SU-DHL-6 (cell line): ENCODE results near the gene ZMYND11.

Source experiments
- EZH2phosphoT487 ChIP-seq: fragments of 200-600 bp; sonication (generic), shearing (Covaris generic); conservative IDR thresholded peaks from 2 replicates; pipeline ENCODE4 v1.6.1; 2018; ENCODE audit warnings: mild to moderate bottlenecking, antibody characterized with exemption, low read length, moderate library complexity, mixed read lengths
- TF ChIP-seq, protein P1 (sequence below): fragments of 200-600 bp; sonication (generic); IDR thresholded peaks from one replicate; pipeline ENCODE4 v1.5.1; 2017; ENCODE audit warnings: antibody characterized with exemption, mild to moderate bottlenecking, low read length, moderate library complexity; ENCODE audit not compliant: insufficient read depth, poor library complexity, severe bottlenecking

DNA sequence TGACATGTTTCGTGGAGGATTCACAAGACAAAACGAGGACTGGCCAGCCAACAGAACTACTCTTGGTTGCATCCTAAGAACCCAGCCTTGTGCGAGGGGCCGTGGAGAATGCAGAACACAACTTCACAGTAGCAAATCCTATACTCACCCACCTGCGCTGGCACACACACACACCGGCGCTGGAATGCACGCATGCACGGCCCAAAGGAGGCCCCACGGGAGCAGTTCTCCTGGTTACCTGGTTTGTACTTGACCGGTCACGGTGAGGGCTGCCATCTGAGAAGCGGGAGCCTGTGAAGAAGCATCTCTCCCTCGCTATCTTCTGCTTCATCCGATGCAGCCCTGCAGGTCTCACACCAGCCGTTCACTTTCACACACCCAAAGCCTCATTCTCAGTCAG is 137.8 kb downstream of the ZMYND11 start:
- TF ChIP-seq, protein P1, sequence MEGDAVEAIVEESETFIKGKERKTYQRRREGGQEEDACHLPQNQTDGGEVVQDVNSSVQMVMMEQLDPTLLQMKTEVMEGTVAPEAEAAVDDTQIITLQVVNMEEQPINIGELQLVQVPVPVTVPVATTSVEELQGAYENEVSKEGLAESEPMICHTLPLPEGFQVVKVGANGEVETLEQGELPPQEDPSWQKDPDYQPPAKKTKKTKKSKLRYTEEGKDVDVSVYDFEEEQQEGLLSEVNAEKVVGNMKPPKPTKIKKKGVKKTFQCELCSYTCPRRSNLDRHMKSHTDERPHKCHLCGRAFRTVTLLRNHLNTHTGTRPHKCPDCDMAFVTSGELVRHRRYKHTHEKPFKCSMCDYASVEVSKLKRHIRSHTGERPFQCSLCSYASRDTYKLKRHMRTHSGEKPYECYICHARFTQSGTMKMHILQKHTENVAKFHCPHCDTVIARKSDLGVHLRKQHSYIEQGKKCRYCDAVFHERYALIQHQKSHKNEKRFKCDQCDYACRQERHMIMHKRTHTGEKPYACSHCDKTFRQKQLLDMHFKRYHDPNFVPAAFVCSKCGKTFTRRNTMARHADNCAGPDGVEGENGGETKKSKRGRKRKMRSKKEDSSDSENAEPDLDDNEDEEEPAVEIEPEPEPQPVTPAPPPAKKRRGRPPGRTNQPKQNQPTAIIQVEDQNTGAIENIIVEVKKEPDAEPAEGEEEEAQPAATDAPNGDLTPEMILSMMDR: no peak
- no peak for TF ChIP-seq EZH2phosphoT487
